NOMO-1 treated with DMSO at 0.1 percent for 48 hours (cell line): ENCODE measurements around the gene ARHGDIA.

Experiments used
- DNase-seq: peaks from one replicate; lab custom pipeline; 2025; ENCODE audit not compliant: unreplicated experiment; lab: John Stamatoyannopoulos, UW

ARHGDIA gene

DNA sequence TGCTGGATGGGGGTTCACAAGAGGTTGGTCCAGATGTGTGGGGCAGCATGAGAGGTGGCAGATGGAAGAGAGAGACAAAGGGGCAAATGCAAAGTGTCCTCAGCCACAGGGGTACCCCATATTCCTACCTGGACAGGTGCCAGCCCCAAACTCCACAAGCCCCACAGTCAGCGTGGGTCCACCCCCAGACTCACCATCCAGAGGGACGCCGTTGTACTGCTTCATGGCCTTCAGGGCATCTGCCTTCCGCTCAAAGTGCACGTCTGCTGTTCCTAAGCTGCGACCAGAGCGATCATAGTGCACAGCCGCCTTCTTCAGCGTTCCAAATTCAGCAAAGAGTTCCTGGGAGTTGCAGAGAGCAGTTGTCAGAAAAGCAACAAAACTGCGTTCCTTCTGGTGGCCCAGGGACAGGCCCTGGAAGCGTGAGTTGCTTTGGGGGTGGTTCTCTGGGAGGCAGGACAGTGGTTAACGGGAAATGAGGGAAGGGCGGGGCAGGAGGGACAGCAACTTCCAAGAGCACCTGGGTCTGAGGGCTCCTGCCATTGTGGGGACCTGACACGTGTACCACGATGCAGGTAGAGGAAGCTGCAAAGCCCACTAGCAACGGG, 18.0 kb upstream of the ARHGDIA start:
- no peak for DNase-seq

DNA sequence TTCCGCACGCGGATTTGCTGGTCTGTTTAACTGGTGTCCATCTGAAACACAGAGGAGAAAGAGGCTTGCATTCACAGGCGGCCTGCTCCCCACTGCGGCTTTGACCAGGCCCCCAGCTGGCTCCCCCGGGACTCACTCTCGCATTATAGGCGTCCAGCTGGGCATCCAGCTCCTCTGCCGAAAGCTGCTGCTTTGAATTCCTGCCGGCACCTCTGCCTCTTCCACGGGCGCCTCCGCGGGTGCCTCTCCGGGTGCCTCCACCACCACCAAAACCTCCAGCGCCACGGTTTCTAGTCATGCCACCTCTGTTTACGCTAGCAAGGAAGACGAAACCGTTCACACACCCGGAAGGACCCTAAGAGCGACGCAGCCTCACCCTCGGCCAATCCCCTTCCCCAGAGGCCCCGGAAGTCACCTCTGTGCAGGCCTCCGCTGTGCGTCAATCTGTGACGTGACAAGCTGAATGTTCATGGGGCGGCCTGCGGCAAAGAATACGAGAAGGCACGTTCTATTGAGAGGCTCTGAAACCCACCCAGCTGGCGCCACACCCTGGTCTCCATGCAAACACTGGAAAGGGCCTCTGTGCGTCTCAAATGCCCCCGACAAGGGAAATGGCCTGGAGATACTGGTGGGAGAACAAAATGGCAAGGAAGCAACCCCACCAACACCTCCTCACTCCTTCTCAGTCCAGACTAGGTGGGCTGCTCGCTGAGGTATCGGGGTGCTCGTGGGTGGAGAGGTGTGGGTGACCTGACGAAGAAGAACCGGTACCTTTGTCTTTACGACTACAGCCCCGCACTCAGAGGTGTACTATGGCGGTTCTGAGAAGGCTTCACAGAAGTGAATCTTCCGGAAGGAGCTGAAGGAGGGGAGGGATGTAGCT, 17.2 kb upstream of the ARHGDIA start:
- DNase-seq, result no peak

DNA sequence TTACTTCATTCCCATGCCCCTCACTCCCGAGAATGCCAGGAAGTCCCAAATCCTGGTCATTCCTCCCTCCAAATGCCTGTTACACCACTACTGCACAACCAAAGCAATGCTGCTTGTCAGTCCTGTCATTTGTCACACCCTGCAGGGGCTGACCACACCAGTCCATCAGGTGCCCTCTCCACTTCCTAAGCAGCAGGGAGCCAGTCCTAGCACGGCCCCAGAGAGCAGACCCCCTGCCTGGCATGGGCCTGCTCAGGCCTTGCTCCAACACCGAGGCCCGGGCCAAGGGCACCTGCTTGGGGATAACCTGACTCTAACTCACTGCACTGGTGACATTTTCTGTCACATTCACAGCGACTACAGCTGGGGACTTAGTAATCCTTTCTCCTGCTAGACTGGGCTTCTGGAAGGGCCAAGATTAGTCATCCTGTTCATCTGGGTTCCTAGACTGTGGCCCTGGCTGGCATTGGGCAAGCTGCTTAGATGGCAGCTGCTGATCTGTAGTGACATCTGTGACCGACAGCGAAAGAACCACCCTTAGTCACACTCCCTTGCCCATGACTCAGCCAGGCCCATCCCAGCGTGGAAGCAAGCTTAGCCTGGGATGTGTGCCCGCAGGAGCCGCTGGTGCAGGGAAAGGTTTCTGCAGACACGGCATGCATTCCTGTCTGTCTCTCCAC, 14.9 kb upstream of the ARHGDIA start:
- DNase-seq, result no peak

DNA sequence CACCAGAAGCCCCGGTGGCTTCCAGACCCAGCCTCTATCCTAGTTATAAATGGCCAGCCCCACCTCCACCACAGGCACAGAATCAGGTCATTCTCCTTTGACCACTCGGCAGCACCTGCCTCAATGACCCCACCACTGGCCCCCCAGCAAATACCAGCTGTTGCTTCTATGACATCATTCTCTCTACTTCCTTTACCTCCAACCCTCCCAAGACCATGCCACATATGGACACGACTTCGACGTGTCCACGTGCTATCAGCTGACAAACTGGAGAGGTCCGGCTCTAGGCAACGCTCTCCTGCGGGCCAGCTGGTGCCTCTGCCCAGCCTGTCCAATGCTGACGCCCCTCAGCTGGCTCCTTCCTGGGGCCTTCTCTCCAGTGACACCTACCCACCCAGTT, 14.3 kb upstream of the ARHGDIA start:
- no peak for DNase-seq

DNA sequence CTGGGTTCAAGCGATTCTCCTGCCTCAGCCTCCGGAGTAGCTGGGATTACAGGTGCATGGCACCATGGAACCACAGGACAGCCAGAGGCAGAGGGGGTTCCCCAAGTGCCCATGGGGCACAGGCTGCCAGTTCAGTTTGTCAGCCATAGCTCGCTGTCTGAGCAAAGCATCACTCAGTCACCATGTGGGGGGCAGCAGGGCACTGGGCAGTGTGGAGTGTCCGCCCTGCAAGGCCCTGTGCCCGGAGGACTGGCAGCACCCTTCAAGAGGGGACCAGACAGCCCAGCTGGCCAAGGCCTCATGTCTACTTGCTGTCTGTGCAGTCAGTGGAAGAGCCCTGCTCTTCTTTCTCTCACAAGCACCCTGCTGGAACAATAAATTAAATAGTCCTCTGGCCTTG, 13.8 kb upstream of the ARHGDIA start:
- DNase-seq, result no peak

DNA sequence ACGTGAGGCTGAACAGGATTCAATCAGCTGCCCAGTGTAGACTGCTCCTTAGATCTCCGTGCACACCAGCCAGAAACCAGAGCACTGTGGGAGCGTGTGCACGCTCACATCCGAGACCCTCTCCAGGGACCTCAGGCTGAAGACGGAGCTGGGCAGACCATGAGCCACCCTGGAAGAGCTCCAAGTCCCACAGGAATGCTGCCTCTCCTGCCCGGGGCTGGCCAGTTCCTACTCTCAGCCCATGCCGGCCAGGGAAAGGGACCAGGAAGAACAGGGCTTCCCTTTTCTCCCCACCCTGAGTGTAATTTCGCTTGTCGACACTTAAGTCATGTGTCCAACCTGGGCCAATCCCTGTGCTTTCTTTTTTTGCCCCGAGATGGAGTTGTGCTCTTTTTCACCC, 13.4 kb upstream of the ARHGDIA start:
- no peak for DNase-seq

DNA sequence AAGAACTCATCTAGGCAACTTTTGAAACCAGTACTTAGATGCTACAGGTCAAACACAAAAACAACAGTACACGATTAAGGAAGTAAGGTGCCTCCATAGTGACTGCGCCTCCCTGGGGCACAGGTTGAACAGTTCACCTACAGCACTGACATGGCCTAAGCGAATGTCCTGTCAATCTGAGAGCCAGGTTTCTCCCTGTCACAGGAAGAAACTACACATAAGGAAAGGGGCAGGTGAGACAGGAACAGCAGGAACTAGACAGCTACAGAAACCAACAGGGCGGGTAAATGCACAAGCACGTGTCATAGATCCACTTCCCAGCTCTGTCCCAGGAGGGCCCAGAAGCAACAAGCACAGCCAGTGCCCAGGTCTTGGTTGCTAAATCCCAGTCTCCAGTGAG, 8.0 kb upstream of the ARHGDIA start:
- DNase-seq, result no peak

DNA sequence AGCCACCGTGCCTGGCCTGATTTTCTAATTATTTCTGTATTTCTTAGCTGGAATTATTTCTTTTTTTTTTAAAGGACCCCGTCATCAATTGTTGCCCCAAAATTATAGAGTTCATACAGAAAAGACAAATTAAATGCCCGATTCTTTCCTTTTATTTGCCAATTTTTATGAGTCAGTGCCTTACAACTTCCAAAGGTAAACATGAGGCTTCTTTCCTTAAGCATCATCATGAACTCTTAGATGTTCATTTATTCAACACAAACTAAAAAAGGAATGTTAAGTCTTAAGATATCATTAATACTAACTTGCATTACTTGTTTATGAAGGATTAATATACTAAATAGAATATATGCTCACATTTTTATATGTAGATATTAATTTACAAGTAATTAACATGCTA, 7.2 kb upstream of the ARHGDIA start:
- no peak for DNase-seq

DNA sequence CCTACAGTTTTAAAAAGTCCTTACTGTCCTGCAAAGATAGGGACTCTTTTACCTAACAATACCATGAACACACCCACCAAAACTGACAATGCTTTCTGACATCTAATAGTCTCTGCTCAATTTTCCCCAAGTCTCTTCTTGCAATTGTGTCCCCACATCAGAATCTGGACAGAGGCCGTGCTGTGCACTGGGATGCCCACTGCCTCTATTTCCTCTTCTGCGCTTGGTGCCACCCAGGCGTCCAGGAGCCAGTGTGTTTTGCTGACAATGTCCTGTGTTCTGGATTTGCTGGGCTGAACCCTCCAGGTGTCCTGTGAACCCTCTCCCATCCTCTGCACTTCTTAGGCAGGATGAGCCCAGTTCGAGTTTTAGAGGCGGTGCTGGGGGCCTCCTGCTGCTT, 6.4 kb upstream of the ARHGDIA start:
- no peak for DNase-seq

DNA sequence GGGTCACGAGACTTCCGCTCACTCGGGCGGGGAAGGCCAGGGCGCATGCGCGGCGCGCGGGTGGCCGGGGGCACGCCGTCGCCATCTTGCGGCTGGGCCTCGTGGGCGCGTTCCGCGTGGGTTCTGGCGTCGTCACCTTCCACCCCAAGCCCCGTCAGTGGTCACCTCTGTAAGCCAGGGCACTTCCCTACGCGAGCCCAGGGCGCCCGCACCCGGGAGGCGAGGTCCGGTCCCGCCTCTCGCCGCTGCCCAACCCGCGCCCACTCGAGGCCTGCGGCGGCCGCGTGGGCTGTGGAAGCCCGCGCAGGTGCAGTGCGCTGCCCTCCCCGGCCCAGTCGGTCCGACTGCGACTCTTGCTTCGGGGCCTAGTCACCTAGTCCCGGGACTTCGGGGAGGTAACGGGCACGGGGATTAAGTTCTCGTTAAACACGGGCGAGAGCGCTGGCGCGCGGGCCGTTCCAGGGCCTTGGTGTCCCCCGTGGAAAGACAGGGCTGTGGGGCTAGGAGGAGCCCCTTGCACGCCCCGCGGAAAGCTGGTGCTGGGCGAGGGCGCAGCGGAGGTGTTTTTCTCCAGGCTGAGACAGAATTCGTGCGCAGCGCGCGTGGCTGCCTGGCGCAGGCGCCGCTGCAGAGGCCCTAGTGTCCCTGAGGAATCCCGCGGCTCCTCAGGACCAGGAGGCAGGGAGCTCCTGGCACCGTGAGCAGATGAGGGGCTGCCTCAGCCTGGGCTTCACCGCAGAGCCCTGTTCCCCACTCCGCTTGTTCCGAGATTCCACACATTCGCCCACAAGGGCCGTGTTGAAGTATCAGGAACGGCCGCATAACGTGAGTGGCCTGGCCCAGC, 472 bp upstream of the ARHGDIA start:
- peak; percentile 76 for DNase-seq

DNA sequence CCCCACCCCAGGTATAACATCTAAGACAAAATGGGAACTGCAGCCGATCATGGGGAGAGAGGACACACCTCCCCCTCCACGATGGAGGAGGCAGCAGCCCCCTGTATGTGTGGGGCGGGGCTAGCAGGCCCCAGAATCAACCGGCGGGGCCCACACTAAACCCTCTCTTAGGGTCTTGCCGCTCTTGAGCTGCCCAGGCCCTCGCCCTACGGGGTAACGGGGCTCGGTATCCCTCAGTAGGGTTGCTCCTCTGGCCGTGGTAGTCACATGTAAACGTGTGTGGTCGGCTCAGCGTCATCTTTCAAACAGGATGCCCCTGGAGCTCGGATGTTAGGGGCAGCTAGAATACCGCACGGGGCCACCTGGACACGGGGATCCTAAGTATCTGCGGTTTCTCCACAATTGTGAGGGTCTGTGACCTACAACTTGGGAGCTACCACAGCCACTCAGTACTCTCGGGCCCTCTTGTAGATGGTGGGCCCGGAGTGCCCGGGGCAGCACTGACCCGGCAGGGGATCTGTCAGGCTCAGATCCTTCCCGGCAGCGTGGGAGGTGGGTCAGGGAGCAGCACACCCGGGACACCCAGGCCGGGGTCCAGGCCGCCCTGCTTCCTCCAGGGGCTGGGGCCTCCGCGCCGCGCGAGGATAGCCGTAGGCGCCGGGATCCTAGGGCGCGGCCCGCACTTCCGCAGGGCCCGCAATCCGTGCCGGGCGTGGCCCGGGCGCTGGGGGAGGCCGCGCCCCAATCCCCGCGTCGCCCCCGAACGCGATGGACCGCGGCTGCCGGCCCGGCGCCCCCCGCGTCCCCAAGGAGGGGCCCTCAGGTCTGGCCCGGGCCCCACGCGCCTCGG, 781 bp downstream of the ARHGDIA start:
- DNase-seq, result peak; percentile 22

DNA sequence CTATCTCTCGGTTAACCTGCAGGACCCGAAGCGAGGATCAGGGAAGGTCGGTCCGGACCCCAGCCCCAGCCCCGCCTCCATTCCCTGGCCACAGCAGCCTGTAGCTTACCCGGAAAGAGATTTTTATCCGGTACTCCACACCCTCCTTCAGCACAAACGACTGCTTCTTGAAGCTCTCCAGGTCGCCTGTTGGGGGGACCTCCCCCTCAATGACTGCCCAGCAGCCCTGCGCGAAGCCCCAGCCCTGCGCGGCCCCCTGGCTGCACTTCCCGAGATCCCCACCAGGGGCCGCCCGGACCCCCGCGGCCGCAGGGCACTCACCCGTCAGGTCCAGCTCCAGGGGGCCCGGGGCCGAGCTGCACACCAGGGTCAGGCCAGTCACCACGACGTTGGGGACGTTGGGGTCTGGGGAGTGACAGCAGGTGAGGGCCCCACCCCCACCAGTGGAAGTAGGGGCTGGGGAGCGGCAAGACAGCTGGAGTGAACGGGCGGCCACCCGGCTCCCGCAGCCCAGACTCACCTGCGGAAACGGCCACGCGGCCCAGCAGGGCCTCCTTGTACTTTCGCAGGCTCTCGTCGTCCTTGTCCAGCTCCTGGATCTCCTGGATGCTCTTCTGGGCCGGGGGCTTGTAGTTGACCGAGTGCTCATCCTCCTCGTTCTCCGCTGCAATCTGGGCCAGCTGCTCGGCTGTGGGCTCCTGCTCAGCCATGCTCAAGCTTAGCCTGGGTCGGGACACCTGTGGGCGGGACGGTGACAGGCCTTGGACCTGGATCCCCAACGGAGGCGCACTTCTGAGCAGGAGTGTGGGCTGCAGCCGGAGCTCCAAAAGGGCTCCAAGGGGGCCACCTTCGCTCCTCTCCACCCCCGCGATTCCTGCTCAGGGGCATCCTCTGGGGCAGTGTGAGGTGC, 1.7 kb downstream of the ARHGDIA start:
- no peak for DNase-seq

DNA sequence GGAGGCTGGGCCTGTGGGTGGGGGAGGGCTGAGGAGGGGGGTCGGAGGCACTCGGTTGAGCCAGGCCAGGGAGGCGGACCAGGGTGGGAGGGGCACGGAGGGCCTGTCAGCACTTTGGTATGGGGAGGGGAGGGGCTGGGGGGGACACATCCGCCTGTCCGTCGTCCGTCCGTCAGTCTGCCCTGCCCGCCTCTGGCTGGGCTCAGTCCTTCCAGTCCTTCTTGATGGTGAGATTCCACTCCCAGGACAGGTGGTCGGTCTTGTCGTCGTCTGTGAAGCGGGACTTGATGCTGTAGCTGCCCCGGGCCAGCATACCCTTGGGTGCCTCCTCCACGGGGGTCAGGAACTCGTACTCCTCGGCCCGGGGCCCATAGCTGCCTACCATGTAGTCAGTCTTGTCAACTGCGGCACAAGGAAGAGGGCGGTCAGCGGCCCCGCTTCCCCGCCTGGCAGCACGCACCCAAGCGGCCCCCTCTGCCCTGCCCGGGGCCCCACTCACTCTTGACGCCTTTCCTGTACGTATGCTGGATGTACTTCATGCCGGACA, 2.4 kb downstream of the ARHGDIA start:
- DNase-seq, result no peak

DNA sequence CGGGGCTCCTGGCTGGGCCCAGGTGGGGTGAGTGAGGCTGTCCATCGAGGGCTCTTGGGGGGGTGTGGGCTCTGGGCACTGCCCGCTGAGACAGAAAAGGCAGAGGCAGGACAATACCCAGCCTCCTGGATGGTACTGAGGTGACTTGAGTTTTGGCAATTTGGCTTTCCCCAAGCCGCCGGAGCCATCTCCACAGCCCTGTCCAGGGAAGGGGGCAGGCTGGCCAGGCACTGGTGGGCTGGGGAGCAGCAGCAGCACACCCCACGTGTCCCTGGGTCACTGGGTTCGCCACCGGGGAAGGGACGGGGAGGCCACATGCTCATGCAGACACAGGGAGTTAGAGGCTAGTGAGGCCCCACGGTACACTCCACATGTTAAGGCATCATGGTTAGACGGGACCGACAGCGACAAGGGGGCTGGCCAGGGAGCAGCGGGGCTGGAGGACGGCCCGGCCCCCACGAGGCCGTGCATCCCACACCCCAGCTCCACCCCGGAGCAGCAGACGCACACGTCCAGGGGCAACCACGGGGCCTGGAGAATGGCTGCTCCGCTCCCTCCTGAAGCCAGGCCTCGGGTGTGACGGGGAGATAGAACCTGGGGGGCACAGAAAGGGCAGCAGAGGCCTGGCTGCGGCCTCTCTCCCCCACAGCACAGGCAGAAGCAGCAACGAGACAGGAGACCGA, 3.0 kb downstream of the ARHGDIA start:
- no peak for DNase-seq

DNA sequence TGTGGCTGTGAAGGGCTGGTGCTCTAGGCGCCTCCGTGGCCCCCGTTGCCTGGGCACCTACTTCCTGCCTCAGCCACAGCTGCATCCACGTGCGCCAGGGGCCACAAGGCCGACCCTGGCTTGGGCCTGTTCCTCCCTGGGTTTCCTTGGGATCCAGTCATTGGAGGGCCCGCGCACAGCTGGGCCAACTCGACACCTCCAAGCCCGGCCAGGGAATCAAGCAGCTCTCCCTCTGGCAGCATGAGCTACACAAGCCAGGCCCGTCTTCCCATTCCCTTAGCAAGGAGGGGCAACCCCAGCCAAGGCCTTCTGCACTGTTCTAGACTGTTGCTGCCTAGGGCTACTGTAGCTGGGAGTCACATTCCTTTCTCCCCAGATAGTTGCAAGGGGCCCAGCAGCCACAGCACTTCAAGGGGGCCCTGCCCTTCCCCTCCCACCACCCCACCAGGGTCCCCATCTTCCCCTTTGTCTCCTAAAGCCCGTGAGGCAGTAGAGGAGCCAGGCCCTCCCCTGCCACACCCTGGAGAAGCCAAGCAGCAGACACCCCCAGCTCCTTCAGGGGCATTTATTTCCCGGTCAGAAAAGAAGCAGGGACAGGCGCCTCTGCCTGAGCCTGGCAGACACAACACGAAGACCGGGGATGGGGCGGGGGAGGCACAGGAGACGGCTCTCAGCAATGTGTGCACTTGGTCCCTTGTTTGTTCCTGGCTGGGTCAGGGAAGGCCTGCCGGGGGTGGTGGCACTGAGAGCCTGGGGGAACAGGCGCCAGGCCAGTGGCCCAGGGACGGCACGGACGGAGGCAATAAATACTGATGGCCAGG, 3.8 kb downstream of the ARHGDIA start:
- DNase-seq, result no peak

DNA sequence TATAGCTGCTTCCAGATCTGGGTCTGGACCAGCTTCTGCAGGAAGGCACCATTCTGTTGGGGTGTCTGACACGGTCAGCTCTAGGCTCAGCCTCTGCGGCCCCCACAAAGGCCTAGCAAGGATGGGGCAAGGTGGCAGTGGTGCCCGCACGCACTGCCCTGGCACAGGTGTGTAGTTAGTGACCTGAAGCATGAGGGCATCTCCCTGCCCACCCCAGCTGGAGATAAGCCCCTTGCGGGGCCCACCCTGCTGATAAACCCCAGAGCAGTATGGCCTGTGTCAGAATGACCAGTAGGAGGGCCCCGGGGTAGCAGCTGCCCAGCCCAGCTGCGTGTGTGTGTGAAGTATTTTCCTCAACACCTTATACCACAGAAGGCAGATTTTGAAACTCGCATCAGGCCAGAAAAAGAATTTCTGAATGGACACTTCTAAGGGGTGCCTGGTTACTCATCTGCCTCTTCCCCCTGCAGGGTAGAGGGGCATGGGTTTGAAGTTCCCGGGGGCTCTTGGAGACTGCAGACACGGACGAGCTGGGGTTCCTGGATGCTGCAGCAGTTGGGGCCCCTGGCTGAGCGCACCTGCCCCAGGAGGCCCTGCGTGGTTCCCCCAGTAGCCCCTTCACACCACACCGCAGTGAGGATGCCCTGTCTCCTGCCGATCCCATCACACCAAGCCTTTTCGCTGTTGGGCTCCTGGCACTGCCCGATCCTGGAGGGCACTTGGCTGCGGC, 4.5 kb downstream of the ARHGDIA start:
- no peak for DNase-seq
